ENCODE data around the gene BCHE.

Gene BCHE

GRCh38 chr3:165837058-165837525 is at the start of gene BCHE:
TSS of gene BCHE (minus strand) at chr3:165837423. CDS start at chr3:165831033, 6,390 bp downstream.
- DNase-seq: no peak

- no peak for DNase-seq
Observed at GRCh38 chr3:165885558-165886270, 48.5 kb upstream of the BCHE start.

DNA sequence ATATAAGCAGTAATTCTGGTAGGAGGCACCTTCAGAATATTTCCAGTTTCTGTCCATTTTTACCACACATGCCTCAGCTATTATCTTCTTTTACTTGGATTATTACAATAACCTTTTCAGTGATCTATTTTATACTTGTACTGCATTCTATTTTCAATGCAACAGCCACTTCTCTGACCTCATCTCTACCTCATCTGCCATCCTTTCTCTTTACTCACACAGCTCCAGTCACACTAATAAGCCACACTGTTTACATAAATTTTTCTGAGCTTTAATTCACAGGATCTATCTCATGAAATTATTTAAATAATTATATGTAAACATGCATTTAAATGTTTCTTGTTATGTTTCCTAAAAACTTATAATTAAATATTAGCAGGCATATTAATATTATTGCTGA is 47.3 kb upstream of the BCHE start:
- DNase-seq: no peak

DNA sequence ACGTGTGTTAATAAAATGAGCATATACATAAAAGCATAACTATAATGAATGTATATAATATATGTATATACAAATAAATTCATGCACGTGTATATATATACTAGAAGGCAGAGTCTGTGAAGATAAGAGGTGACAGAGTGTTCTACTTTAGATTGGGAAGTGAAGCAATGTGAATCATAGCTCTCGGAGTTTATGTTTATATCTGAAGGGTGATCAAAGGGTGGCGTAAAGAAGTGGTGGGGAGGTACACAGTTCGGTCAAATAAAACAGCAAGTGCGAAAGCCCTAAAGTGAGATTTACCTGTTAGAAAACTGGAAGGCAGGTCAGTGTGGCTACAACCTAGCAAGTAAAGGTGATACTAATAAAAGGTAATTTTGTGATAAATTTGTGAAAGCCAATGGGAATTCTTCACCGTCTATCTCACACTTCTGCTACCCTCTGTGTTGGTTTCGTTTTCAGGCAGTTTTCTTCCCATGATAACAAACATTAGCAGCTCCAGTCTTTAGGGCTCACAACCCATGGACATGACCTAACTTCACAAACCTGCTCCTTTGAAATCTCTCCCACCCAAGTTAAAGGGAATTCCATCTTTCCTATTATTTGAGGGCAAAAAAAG is 46.7 kb upstream of the BCHE start:
- no peak for DNase-seq

DNA sequence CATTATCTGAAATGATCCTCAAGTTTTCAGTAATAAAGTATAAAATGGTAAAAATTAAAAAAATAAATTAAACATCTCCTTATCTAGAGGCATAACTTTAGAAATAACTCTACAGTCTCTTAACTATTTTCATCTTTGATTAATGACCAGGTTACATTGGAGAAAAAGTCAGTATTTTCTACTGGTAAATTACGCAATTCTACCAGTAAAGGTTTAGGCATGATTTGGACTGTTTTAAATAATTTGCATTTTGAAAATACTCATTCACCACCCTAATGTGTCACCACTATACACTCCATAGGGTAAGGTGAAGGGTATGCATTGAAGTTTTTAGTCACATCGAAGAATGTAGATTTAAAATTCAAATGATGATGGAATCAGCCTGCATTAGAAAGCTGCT is 45.9 kb upstream of the BCHE start:
- DNase-seq: no peak

GRCh38 chr3:165875644-165876043 is 38.4 kb upstream of the BCHE start:
- no peak for DNase-seq

- DNase-seq: no peak
Observed at GRCh38 chr3:165874663-165875489, 37.7 kb upstream of the BCHE start.

DNA sequence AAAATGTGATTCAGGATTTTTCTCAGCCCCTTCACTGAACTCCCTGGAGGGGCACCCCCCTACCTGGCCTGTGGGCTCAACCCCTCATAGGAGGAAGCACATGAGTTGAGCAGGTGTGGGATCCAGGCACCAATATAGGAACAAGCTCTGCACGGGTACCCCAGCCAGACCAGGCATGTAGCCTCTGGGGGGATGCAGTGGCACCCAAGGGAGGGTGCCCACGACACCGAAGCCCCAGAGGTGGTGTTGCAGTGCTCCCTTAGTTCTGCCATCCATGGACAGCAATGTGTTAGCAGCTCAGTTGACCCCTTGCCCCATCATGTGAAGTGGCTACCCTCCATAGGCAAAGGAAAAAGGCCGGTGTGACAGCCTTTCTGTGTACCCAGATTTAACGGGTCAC is 30.9 kb upstream of the BCHE start:
- DNase-seq: no peak

DNA sequence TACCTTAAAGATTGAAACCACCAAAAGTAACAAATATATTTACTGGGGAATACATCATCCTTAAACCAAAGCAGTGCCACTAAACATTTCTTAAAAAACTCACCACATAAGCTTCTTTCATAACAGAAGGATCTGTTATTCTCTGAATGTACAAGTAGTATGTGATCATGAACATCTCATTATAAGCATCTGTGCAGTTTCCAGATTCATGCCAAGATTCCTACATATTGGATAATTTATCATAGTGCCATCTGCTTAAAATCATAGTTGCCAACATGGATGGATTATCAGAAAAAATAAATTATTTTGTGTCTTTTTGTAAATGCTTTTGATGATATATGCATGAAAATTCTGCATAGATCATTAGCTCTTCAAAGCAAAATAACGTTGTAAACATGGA is 21.8 kb upstream of the BCHE start:
- no peak for DNase-seq

DNA sequence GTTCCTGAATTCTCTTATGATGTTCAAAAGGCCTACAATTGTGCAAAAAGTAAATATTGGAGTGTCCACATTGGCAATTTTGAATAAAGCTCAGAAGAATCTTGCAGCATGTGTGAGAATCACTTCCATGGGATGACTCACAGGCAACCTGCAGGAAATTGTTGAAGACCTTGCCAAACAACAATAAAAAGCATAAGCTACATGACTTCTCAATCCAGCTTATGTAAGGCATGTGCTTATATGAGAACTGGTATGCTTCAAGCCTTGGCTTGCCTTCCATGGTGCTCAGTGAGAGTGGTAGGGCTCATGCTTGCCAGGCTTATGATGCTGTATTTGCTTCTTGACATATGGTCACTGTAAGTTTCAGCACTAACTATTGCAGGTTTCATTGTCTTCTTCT is 18.4 kb upstream of the BCHE start:
- DNase-seq: no peak

DNA sequence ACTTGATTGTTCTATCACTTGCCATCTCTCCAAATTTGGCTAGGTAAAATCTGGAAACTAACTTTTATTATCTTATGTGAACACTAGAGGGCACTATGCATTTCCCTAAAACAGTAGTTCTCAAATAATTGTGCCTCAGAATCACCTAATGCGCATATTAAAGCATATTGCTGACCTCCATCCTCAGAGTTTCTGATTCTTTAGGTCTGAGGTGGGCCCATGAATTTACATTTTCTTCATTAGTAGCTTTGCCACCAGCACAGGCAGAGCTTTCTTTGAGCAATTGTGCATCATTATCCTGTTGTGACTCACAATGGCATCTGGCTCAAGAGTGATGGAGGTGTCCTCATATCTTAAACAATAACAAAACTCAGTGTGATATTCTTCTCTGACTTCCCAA is 17.5 kb upstream of the BCHE start:
- no peak for DNase-seq

GRCh38 chr3:165852711-165853110 is 15.5 kb upstream of the BCHE start:
- no peak for DNase-seq

DNA sequence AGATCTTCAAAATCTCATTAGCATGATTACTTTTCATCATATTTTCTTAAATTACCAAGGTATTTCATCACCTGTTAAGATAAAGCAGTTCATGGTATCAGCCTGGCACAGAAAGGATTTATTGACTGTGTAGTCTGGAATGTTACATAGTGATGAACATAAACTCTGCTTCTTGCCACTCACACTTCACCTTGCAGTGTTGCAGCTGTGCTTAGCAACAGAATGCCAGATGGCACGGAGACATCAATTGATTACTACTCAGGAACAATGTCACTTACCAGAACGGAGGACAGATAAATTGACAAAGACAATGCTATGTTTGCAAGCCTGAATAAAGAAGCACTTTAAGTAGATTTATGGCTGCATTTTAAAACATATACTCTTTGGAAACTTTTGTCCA is 15.0 kb upstream of the BCHE start:
- DNase-seq: no peak

DNA sequence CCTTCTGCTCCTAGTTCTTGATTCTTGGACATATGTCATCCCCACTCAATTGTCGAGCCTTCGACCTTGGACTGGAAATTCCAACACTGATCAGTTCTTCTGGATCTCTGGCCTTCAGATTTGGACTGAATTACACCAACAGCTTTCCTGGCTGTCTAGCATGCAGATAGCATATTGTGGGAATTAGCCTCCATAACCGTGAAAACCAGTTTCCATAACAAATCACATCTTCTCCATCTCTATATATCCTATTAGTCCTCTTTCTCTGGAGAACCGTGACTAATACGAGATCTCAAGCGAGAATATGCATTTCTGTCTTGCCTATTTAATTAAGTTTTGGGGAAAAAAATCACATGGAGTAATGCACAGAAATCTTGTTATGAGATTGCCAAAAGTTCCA is 8.8 kb upstream of the BCHE start:
- DNase-seq: no peak

DNA sequence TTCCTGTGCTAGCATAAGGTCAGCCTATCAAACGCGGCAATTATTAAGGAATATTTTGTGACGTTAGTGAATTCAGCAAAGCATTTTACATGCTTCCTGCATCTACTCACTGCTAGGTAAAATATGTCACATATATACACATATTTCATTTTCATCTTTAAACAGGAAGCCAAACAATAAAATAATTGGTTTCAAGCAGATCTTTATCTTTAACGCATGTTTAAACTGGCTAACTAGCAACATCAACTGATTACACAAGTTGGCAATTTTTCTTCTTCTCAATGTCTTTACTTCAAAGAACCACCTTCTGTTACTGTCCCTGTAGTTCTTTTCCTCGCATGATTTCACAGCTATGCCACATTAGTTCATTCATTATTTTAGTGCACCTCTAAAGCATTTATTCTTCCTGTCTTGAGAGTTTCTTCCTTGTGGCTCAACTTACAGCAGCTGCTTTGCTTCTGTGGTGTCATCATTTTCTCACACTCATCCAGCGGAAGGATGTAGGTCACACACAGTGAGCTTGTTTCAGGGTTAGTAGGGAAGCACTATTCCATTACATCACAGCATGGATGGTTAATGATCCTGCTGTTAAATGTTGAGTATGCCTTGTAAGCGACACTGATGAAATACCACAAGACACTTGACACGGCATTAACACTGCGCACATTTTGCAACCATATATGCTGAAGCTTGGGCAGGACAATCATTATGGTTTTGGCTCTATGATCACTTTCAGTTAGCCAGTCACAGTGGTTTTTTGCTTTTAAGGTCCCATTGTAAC is 2.3 kb upstream of the BCHE start:
- no peak for DNase-seq

GRCh38 chr3:165837801-165838200 is 578 bp upstream of the BCHE start:
- no peak for DNase-seq

GRCh38 chr3:165835431-165835830 is 1.8 kb downstream of the BCHE start:
- no peak for DNase-seq

DNA sequence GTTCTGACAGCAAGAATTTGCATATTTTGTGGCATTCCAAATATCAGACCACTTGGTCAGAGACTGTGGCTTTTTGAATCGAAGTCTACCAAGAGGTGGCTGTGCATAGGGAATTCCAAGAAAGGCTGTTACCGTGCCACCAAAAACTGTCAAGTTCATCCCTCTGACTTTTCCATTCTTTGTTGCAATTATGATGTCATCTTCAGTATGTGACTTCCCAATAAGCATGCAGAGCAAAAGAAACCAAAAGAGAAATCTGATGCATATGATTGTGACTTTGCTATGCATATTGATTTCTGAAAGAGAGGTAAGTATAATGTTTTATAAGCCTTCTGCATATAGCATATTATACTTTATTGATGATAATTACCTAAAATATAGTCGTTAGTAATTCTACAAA is 6.5 kb downstream of the BCHE start:
- no peak for DNase-seq

- no peak for DNase-seq
Observed at GRCh38 chr3:165827883-165828282, 9.3 kb downstream of the BCHE start.

- DNase-seq: no peak
Observed at GRCh38 chr3:165827233-165827632, 10.0 kb downstream of the BCHE start.

DNA sequence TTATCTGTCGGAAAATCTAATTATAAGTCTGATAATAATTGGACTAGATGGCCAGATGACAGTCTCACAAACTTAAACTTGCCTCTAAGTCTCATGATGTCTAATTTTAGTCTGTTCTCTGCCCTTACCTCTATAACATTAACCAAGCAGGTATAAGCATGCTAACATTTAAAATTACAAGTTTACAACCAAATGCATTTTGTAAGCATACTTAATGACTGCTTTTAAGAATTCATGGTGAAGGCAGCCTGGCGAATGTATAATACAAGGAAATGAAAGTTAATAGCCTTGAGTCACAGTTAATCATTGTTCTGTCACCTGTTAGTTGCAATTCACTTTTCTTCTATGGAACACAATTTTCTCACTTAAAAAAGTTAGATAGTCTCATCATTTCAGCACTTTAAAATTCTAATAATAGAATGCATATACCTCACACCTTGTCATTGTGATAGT is 16.5 kb downstream of the BCHE start:
- no peak for DNase-seq

DNA sequence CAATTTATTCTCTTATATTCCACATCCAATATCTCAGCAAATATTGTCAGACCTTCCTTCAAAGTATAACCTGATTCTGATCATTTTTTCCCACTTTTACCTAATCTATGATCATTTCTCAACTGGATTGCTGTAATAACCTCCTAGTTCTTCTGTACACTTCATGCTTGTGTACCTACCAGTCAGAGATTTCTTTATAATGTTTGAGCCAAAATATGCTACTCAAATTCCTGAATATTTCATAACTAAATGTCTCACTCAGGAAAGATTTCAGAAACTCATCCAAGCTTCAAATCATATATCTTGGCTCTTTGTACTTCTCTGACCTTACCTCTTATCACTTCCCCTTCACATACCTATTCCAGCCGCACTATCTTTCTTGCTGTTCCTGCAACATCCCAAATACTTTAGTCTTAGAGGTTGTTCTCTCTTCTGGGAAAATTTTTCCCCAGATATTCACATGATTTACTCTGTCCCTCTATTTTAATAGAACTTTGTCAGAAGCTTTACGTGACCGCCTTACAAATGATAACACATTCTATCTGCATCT is 20.0 kb downstream of the BCHE start:
- DNase-seq: no peak

DNA sequence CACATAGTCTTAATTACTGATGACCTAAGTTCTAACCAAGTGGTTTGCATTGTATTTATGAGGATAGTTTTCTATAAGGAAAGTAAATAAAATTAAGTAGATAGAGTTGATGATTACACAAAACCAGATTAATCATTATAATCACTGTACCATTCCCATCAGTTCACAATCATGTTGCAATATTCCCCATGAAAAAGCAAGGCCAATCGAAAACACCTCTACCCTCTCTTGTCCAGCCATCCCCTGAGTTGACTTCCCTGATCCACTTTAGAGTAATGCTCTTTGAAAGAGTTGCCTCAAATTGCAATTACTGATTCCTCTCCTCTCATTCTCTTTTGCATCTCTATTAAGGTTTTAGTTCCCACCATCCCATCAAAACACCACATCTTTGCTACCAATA is 21.0 kb downstream of the BCHE start:
- DNase-seq: no peak

Measured in CD4-positive, alpha-beta T cell treated with Interleukin-6 for 4 hours (primary cell).